ENCODE data around the gene BCKDHA. TPM values are rescaled to one million over a fixed set of nuclear protein-coding genes. Genes with fewer than 3 reads are reported as not detected.
"Not testable (repeated sequence)": the region's sequence is repeated elsewhere in the genome, so short reads cannot be mapped to it uniquely, and the experiment has no call there.

BCKDHA gene
- total and polyA plus RNA-seq, 5 experiments from 2014 or later = 15.9 to 67.3 (median 51.8) TPM

- not testable (repeated sequence) for H3K27me3 Mint-ChIP-seq, H3K27ac Mint-ChIP-seq
Observed at GRCh38 chr19:41371119-41371518, 26.5 kb upstream of the BCKDHA start.

DNA sequence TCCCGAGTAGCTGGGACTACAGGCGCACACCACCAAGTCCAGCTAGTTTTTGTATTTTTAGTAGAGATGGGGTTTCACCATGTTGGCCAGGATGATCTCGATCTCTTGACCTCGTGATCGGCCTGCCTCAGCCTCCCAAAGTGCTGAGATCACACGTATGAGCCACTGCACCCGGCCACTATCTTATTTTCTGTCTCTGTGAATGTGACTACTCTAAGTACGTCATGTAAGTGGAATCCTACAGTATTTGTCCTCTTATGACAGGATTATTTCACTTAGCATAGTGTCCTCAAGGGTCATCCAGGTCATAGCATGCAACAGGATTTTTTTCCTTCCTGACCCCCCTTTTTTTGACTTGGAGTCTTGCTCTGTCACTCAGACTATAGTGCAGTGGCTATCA lies 26.1 kb upstream of the BCKDHA start:
- Mint-ChIP-seq H3K27ac (no peak overlapping the region), H3K27me3 (no peaks in the 10 kb centered on the region), H3K4me3 (no peak overlapping the region), H3K4me1 (peaks cover 9 to 21% (median 13%) of the 10 kb centered on the region in 4 donors), H3K9me3 (no peaks in the 10 kb centered on the region), H3K36me3 (no peaks in the 10 kb centered on the region)
- DNase-seq = no peak
- no peak for ATAC-seq
- POLR2A ChIA-PET = interaction anchor here (2.0 kb wide), 1 partner anchor 8 kb away, joined by 6 read pairs; the partner anchor contains the start of gene B9D2

More at GRCh38 chr19:41371119-41371518, 26.5 kb upstream of the BCKDHA start:
- not testable (repeated sequence) for H3K36me3 Mint-ChIP-seq, H3K9me3 Mint-ChIP-seq, H3K4me3 Mint-ChIP-seq, DNase-seq, ATAC-seq
- H3K4me1 Mint-ChIP-seq = peaks cover 10 to 24% (median 15%) of the 10 kb centered on the region in 4 donors
- POLR2A ChIA-PET = interaction anchor here (0.7 kb wide), 1 partner anchor 106 kb away, joined by 3 read pairs; no protein-coding TSS in a partner anchor

- Mint-ChIP-seq H3K9me3 (no peaks in the 10 kb centered on the region), H3K27ac (peak overlapping the region in 1 of 10 donors; percentile 24), H3K4me1 (peaks cover 15 to 26% (median 21%) of the 10 kb centered on the region in 4 donors), H3K27me3 (no peaks in the 10 kb centered on the region), H3K4me3 (no peak overlapping the region), H3K36me3 (no peaks in the 10 kb centered on the region)
- ATAC-seq (no peak), DNase-seq (no peak)
- POLR2A ChIA-PET = interaction anchor here (2.0 kb wide), 1 partner anchor 9 kb away, joined by 6 read pairs; the partner anchor contains the start of gene B9D2
Observed at GRCh38 chr19:41372501-41372900, 25.1 kb upstream of the BCKDHA start.

GRCh38 chr19:41373993-41374392 lies 23.6 kb upstream of the BCKDHA start:
- Mint-ChIP-seq H3K36me3 (no peaks in the 10 kb centered on the region), H3K4me3 (no peak overlapping the region), H3K27ac (no peak overlapping the region), H3K4me1 (peaks cover 19 to 31% (median 30%) of the 10 kb centered on the region in 4 donors), H3K27me3 (no peaks in the 10 kb centered on the region), H3K9me3 (no peaks in the 10 kb centered on the region)
- ATAC-seq (no peak), DNase-seq (no peak)
- POLR2A ChIA-PET = no interaction called here

DNA sequence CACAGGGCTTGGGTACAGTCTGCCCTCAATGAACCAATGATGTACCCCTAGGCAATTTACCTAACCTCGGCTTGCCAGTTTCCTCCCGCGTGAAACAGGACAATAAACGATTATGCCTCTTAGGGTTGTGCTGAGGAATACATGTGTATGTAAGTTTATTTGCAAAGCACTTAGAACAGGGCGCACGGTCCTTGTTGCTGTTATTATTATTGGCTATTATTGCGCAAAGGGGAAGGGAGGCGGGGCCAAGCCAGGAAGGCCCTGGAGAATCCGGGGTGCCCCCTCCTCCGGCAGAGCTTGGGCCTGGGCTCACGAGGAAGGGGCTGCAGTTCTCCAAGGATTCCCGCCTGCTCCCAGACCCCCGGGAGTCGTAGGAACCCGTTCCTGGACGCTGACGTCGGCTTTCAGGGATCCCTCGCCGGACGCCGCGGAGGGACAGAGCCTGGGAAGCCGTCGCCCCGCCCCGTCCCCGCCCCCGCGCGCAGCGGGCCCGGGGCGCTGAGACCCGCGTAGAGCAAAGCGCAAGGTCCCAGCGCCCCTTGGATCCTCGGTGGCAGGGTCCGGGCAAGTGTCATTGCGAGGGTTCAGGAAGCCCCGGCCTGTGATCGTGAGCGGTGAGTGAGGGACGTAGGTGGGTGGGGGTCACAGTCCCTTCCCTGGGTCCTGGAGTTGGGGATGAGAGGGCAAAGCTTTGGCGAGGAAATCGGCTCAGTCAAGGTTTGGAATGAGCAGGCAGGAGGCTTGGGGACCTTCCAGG lies 21.2 kb upstream of the BCKDHA start, which contains the start of gene TMEM91:
Gene TMEM91 (plus strand): TSS at position 293 of the 757 bp plus-strand sequence. CDS start 1,777 bp downstream, outside the sequence.
- POLR2A ChIA-PET = interaction anchor here (0.6 to 3.6 kb wide), 5 partner anchors 13 to 67 kb away, joined by 3 to 11 read pairs (median 4); partner anchors contain the start of genes B9D2 and CCDC97
- Mint-ChIP-seq H3K27me3 (no peaks in the 10 kb centered on the region), H3K4me3 (peak within 1 kb of the TSS; percentile 59 to 94 (median 87)), H3K36me3 (no peaks in the 10 kb centered on the region), H3K9me3 (no peaks in the 10 kb centered on the region), H3K4me1 (peaks cover 17 to 29% (median 28%) of the 10 kb centered on the region in 4 donors), H3K27ac (peak within 1 kb of the TSS; percentile 72 to 91 (median 88))
- ATAC-seq (peak; percentile 18 to 55), DNase-seq (peak in 2 of 10 donors; percentile 24)

DNA sequence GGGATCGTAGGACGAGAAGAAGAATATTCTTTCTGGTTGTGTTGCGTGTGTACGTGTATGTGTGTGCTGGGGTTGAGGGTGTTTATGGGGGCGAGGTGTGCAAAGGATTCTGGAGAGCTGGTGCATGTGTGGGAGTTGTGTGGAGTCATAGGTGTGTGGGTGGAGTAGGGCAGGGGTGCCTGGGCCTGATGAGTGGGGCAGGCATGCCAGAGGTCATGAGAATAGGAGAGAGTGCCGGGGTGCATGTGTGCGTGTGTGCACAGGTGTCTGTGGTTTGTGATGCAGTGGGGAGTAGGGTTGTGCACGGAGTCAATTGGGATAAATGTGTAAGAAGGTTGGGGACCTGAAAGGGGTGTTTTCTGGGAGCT lies 20.6 kb upstream of the BCKDHA start:
- Mint-ChIP-seq H3K27me3 (no peaks in the 10 kb centered on the region), H3K27ac (peak overlapping the region; percentile 70 to 91 (median 88)), H3K9me3 (no peaks in the 10 kb centered on the region), H3K4me3 (peak overlapping the region; percentile 59 to 94 (median 87)), H3K36me3 (no peaks in the 10 kb centered on the region), H3K4me1 (peaks cover 16 to 28% (median 26%) of the 10 kb centered on the region in 4 donors)
- DNase-seq (no peak), ATAC-seq (peak; percentile 32 to 44)
- POLR2A ChIA-PET = interaction anchor here (1.0 to 3.6 kb wide), 5 partner anchors 12 to 68 kb away, joined by 3 to 11 read pairs (median 4); partner anchors contain the start of genes B9D2 and CCDC97

DNA sequence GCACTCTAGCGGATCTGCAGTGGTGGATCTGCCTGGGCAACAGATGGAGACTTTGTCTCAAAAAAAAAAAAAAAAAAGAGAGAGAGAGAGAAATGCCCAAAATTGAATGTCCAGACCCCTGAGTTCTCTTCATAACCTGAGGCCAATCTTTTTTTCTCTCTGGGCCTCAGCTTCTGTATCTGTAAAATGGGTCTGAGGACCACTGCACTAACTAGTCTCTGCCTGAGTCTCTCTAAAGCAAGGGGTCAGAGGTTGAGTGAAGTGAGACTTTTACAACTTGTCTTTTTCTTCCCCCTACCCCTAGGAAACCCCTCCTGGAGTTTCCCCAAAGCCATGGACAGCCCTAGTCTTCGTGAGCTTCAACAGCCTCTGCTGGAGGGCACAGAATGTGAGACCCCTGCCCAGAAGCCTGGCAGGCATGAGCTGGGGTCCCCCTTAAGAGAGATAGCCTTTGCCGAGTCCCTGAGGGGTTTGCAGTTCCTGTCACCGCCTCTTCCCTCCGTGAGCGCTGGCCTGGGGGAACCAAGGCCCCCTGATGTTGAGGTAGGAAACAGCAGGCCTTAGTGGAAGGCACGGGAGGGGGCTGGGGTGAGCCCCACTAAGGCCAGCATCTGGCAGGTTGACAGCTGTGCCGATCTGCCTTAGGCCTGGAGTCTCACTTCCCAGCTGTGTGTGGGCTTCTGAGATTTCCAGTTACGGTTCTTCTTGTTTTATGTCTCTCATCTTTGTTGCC lies 19.5 kb upstream of the BCKDHA start:
- no peaks in the 10 kb centered on the region for H3K27me3 Mint-ChIP-seq
- DNase-seq = peak in 8 of 10 donors; percentile 32 to 71 (median 53)

DNA sequence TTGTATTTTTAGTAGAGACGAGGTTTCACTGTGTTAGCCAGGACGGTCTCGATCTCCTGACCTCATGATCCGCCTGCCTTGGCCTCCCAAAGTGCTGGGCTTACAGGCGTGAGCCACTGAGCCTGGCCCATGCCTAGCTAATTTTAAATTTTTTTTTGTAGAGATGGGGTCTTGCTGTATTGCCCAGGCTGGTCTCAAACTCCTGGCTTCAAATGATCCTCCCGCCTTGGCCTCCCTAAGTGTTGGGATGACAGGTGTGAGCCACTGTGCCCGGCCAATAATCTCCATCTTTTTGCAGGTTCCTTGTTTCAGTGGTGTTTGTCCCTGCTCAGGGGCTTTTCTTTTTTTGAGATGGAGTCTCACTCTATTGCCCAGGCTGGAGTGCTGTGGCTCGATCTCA lies 16.1 kb upstream of the BCKDHA start:
- POLR2A ChIA-PET, H3K9me3 Mint-ChIP-seq, ATAC-seq, H3K4me3 Mint-ChIP-seq, H3K27me3 Mint-ChIP-seq, H3K27ac Mint-ChIP-seq, DNase-seq: not testable (repeated sequence)
- Mint-ChIP-seq H3K4me1 (peaks cover 11 to 20% (median 19%) of the 10 kb centered on the region in 4 donors), H3K36me3 (peaks cover 0 to 20% (median 4%) of the 10 kb centered on the region in 3 donors)

More for the DNA sequence above, 19.5 kb upstream of the BCKDHA start:
- Mint-ChIP-seq H3K4me3 (peak overlapping the region in 9 of 10 donors; percentile 3 to 90 (median 15)), H3K27ac (peak overlapping the region in 9 of 10 donors; percentile 9 to 86 (median 78)), H3K9me3 (no peaks in the 10 kb centered on the region), H3K4me1 (peaks cover 16 to 28% (median 25%) of the 10 kb centered on the region in 4 donors), H3K36me3 (peaks cover 0 to 5% (median 0%) of the 10 kb centered on the region in 3 donors)
- ATAC-seq = peak; percentile 85 to 93
- POLR2A ChIA-PET = interaction anchor here (0.7 to 3.6 kb wide), 7 partner anchors 10 to 568 kb away, joined by 3 to 11 read pairs (median 4); no protein-coding TSS in a partner anchor

GRCh38 chr19:41384351-41384750 lies 13.3 kb upstream of the BCKDHA start:
- Mint-ChIP-seq H3K36me3 (peaks cover 0 to 41% (median 4%) of the 10 kb centered on the region in 3 donors), H3K27me3 (no peaks in the 10 kb centered on the region), H3K4me1 (peaks cover 0 to 4% (median under 1%) of the 10 kb centered on the region in 4 donors), H3K4me3 (no peak overlapping the region), H3K9me3 (no peaks in the 10 kb centered on the region), H3K27ac (no peak overlapping the region)
- ATAC-seq (no peak), DNase-seq (no peak)
- POLR2A ChIA-PET = no interaction called here

DNA sequence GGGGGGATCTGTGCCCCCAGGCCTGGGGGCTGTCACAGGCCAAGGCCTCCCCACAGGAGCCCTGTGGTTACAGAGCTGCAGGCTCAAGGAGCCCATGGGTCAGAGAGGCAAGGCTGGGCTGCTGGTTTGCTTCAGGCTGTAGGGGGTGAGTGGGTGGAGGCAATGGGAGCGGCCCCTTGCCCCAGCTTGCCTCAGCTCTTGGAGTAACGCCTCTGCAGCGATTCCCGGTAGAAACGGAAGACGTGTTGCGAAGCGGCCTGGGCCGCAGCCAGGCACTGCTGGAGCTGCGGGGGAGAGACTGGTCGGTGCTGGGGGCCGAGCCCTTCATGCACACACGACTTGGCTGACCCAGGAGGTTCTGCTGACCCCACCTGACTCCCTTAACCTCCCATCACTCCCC lies 11.2 kb upstream of the BCKDHA start:
- no peaks in the 10 kb centered on the region for H3K27me3 Mint-ChIP-seq
- ATAC-seq (no peak), DNase-seq (no peak)
- H3K27ac Mint-ChIP-seq = peak overlapping the region in 2 of 10 donors; percentile 44 to 47
- peaks cover 0 to 4% (median under 1%) of the 10 kb centered on the region in 4 donors for H3K4me1 Mint-ChIP-seq
- H3K36me3 Mint-ChIP-seq = peaks cover 4 to 60% (median 7%) of the 10 kb centered on the region in 3 donors
- POLR2A ChIA-PET = interaction anchor here (1.1 kb wide), 1 partner anchor 10 kb away, joined by 3 read pairs; no protein-coding TSS in a partner anchor
- no peaks in the 10 kb centered on the region for H3K9me3 Mint-ChIP-seq
- H3K4me3 Mint-ChIP-seq = no peak overlapping the region

GRCh38 chr19:41391618-41392017 lies 6.0 kb upstream of the BCKDHA start:
- POLR2A ChIA-PET = no interaction called here
- no peaks in the 10 kb centered on the region for H3K9me3 Mint-ChIP-seq
- no peak overlapping the region for H3K27ac Mint-ChIP-seq
- ATAC-seq (no peak), DNase-seq (no peak)
- no peaks in the 10 kb centered on the region for H3K27me3 Mint-ChIP-seq
- no peak overlapping the region for H3K4me3 Mint-ChIP-seq
- peaks cover 10 to 25% (median 18%) of the 10 kb centered on the region in 4 donors for H3K4me1 Mint-ChIP-seq
- peaks cover 0 to 64% (median 7%) of the 10 kb centered on the region in 3 donors for H3K36me3 Mint-ChIP-seq

GRCh38 chr19:41392775-41393174 lies 4.8 kb upstream of the BCKDHA start:
- Mint-ChIP-seq H3K4me1 (peaks cover 12 to 31% (median 27%) of the 10 kb centered on the region in 4 donors), H3K4me3 (no peak overlapping the region), H3K27me3 (peaks cover 0 to 2% (median 0%) of the 10 kb centered on the region in 5 donors), H3K36me3 (peaks cover 0 to 58% (median 7%) of the 10 kb centered on the region in 3 donors), H3K27ac (no peak overlapping the region), H3K9me3 (no peaks in the 10 kb centered on the region)
- no peak for DNase-seq
- ATAC-seq = no peak
- POLR2A ChIA-PET = no interaction called here

Data from naive thymus-derived CD8-positive, alpha-beta T cell (primary cell).